B cell (primary cell): ENCODE measurements around the gene CFAP61.

Source experiments
- EZH2 ChIP-seq: IDR thresholded peaks from 2 replicates; pipeline ENCODE4 v1.6.1; 2012; ENCODE audit warnings: borderline replicate concordance, low read depth, mild to moderate bottlenecking, moderate library complexity, low read length; ENCODE audit not compliant: insufficient read depth, poor library complexity, severe bottlenecking
- TF ChIP-seq, protein P1 (sequence below): fragments of 200-600 bp; IDR thresholded peaks from one replicate; pipeline ENCODE4 v1.8.0; 2022; ENCODE audit warnings: antibody characterized with exemption, mild to moderate bottlenecking

DNA sequence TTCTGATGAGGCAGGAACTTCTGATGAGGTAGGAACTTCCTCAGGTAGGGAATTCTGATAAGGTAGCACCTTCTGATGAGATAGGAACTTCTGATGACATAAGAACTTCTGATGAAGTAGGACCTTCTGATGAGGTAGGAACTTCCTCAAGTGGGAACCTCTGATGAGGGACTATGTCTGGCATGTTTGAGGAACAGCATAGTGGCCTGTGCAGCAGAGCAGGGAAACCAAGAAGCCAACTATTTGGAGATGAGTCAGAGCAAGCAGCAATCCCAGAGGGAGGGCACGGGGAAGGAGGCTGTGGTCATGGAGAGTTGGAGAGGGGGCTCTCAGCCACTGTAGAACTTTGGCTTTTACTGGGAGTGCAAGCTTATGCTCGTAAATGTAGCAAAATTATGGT is 132.4 kb downstream of the CFAP61 start:
- TF ChIP-seq, protein P1, sequence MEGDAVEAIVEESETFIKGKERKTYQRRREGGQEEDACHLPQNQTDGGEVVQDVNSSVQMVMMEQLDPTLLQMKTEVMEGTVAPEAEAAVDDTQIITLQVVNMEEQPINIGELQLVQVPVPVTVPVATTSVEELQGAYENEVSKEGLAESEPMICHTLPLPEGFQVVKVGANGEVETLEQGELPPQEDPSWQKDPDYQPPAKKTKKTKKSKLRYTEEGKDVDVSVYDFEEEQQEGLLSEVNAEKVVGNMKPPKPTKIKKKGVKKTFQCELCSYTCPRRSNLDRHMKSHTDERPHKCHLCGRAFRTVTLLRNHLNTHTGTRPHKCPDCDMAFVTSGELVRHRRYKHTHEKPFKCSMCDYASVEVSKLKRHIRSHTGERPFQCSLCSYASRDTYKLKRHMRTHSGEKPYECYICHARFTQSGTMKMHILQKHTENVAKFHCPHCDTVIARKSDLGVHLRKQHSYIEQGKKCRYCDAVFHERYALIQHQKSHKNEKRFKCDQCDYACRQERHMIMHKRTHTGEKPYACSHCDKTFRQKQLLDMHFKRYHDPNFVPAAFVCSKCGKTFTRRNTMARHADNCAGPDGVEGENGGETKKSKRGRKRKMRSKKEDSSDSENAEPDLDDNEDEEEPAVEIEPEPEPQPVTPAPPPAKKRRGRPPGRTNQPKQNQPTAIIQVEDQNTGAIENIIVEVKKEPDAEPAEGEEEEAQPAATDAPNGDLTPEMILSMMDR = no peak
- no peak for TF ChIP-seq EZH2
